ENCODE measurements around the gene TTC36. TPM values are rescaled to one million over a fixed set of nuclear protein-coding genes. Genes with fewer than 3 reads are reported as not detected.

The TTC36 gene
- total and polyA plus RNA-seq, 9 of the 15 experiments (the other 6 are each of a cell fraction or from before 2014, with no cell fraction given), result 0.22 to 0.23 TPM; not detected in 7

DNA sequence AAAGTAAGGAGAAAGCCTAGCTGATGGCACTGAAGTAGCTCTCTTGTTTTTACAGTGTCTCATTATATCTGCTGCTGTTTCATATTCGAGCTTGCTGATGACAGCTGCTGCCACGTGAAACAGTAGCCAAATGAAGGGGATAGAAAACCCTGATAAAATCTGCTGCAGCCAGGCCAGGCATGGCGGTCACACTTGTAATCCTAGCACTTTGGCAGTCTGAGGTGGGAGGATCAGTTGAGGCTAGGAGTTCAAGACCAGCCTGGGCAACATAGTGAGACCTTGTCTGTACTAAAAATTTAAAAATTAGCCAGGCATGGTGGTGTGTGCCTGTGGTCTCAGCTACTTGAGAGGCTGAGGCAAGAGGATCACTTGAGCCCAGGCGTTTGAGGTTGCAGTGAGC is 25.1 kb downstream of the TTC36 start:
- H3K79me2 ChIP-seq (ENCODE audit: control insufficient read depth, insufficient read depth, low read length), result no peaks in the 10 kb centered on the region
- no peak overlapping the region for H3K27ac ChIP-seq (ENCODE audit: extremely low read depth, low read depth, low read length)
- no peak overlapping the region for H2AFZ ChIP-seq (ENCODE audit: low read depth, low read length)
- ATAC-seq (no peak), FAIRE-seq (no peak), DNase-seq (ENCODE audit: extremely low read depth in 1 of 4, low spot score in 3 of 4) (no peak)
- H3K9me3 ChIP-seq (replicated peaks; ENCODE audit: control insufficient read depth, insufficient read depth, low read depth, low read length), result no peaks in the 10 kb centered on the region
- H3K27me3 ChIP-seq (ENCODE audit: control insufficient read depth in 2 of 2, insufficient read depth in 2 of 2, low read length in 2 of 2), result no peaks in the 10 kb centered on the region
- POLR2A ChIA-PET, result no interaction called here
- 24% methylated on average over 4 of the region's 4 CpGs for WGBS (ENCODE audit: insufficient coverage, low coverage, missing lambda C conversion rate)
- in situ Hi-C loops (cut with MboI), result no loop called here
- intact Hi-C loops (cut with micrococcal nuclease), result no loop called here
- no peak overlapping the region for H3K4me2 ChIP-seq (ENCODE audit: insufficient read depth, low read length)
- BruUV-seq (replicated peaks), result no TSS peak
- TF ChIP-seq, protein P1, sequence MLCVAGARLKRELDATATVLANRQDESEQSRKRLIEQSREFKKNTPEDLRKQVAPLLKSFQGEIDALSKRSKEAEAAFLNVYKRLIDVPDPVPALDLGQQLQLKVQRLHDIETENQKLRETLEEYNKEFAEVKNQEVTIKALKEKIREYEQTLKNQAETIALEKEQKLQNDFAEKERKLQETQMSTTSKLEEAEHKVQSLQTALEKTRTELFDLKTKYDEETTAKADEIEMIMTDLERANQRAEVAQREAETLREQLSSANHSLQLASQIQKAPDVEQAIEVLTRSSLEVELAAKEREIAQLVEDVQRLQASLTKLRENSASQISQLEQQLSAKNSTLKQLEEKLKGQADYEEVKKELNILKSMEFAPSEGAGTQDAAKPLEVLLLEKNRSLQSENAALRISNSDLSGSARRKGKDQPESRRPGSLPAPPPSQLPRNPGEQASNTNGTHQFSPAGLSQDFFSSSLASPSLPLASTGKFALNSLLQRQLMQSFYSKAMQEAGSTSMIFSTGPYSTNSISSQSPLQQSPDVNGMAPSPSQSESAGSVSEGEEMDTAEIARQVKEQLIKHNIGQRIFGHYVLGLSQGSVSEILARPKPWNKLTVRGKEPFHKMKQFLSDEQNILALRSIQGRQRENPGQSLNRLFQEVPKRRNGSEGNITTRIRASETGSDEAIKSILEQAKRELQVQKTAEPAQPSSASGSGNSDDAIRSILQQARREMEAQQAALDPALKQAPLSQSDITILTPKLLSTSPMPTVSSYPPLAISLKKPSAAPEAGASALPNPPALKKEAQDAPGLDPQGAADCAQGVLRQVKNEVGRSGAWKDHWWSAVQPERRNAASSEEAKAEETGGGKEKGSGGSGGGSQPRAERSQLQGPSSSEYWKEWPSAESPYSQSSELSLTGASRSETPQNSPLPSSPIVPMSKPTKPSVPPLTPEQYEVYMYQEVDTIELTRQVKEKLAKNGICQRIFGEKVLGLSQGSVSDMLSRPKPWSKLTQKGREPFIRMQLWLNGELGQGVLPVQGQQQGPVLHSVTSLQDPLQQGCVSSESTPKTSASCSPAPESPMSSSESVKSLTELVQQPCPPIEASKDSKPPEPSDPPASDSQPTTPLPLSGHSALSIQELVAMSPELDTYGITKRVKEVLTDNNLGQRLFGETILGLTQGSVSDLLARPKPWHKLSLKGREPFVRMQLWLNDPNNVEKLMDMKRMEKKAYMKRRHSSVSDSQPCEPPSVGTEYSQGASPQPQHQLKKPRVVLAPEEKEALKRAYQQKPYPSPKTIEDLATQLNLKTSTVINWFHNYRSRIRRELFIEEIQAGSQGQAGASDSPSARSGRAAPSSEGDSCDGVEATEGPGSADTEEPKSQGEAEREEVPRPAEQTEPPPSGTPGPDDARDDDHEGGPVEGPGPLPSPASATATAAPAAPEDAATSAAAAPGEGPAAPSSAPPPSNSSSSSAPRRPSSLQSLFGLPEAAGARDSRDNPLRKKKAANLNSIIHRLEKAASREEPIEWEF (CRISPR knock-in tag; IDR thresholded peaks at IDR 0.05), result no peak
- no peak for TF ChIP-seq MCM2 (IDR thresholded peaks at IDR 0.05; ENCODE audit: low read depth)
- TF ChIP-seq, protein P2, sequence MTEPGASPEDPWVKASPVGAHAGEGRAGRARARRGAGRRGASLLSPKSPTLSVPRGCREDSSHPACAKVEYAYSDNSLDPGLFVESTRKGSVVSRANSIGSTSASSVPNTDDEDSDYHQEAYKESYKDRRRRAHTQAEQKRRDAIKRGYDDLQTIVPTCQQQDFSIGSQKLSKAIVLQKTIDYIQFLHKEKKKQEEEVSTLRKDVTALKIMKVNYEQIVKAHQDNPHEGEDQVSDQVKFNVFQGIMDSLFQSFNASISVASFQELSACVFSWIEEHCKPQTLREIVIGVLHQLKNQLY (CRISPR knock-in tag; conservative IDR thresholded peaks at IDR 0.05), result no peak
- no peak for TF ChIP-seq RBM14 (IDR thresholded peaks at IDR 0.05; ENCODE audit: borderline replicate concordance, insufficient read depth, low read depth, low read length)
- TF ChIP-seq ZFP1 (CRISPR knock-in tag; IDR thresholded peaks at IDR 0.05), result no peak
- TF ChIP-seq FOXP1 (CRISPR knock-in tag; IDR thresholded peaks at IDR 0.05), result no peak
- no peak for TF ChIP-seq SIN3B (IDR thresholded peaks at IDR 0.05; ENCODE audit: low read depth)
- H3K4me1 ChIP-seq (replicated peaks in 1 of 2; ENCODE audit: control insufficient read depth in 2 of 2, insufficient read depth in 2 of 2, low read length in 2 of 2), result no peaks in the 10 kb centered on the region; a peak in 2 of 5 replicates
- no peaks in the 10 kb centered on the region for H3K9me1 ChIP-seq (ENCODE audit: control insufficient read depth, insufficient read depth, low read length)
- H3K36me3 ChIP-seq (ENCODE audit: control insufficient read depth, insufficient read depth, low read length), result peaks cover 3% of the 10 kb centered on the region; the same call in 2 of the 3 replicates
- CTCF ChIA-PET (ENCODE audit: low intra/inter-chr PET ratio), result no interaction called here
- no peak overlapping the region for H3K9ac ChIP-seq (ENCODE audit: insufficient read depth in 1 of 2, low read depth in 2 of 2, low read length in 2 of 2)
- H3K4me3 ChIP-seq, result no peak overlapping the region
- H4K20me1 ChIP-seq (replicated peaks; ENCODE audit: control insufficient read depth, insufficient read depth, low read length), result no peaks in the 10 kb centered on the region
